Right renal pelvis (tissue), 4 donors: Measurements from ENCODE around the gene TTC33. TPM values are rescaled to one million over a fixed set of nuclear protein-coding genes. Genes with fewer than 3 reads are reported as not detected.

Source experiments
- DNase-seq, 4 donors: peaks; one replicate each; pipeline ENCODE4 v3.0.0-alpha.2; 2013; ENCODE audit warnings: low read depth in 4 of 4, low spot score in 3 of 4, missing footprints in 1 of 4
- polyA plus RNA-seq, 4 donors: library from polyadenylated mRNA; unstranded; fragments of 120-200 nt; gene quantifications; one replicate each; pipeline ENCODE4 v1.2.1, GENCODE V29; 2013; ENCODE audit not compliant: insufficient read length in 4 of 4

TTC33 gene
- polyA plus RNA-seq, 4 donors = 29.8 to 38.0 (median 36.3) TPM

DNA sequence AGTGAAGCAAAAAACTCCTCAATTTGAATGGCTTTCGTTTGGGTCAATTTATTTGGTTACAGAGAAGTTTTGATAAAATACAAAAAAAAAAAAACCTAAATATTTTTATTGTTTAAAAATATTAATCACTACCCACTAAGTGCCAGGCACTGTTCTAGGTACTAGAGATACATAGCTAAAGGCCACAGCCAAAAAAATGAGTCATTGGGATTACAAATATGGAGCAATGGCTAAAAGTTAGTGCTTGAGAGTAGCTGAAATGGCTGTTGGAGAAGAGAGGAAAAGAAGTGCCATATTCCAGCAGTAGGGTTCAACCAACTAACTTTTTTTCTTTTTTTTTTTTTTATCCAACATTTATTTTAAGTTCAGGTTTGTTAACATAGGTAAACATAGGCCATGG is 206.1 kb downstream of the TTC33 start:
- DNase-seq = no peak

DNA sequence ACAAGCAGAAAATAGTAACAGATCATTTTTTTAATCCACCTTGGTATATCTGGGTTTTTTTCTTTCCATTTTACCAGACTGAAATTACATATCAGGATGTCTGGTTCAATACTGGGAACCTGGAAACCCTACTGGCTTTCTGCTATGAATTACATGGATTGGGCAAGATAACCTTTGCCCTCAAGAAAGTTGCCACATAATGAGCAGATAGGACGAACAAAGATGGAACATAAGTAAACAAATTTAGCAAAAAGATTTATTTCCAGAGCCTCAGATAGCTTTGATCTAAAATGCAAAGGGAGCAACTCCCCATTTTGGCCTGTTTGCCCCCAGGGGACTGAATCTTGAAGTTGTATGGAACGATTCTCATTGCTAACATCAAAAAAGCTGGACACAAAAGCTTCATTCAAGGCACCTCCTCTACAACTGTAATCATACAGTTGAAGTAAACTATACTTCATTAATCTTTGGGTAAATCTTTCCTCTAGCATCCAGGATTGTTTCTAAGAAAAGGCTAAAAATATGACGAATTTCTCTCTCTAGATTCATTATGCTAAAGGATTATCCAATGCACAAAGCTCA is 207.7 kb downstream of the TTC33 start:
- no peak for DNase-seq

- DNase-seq = no peak
Observed at GRCh38 chr5:40547557-40547956, 208.2 kb downstream of the TTC33 start.

- DNase-seq = no peak
Observed at GRCh38 chr5:40540301-40540700, 215.5 kb downstream of the TTC33 start.

- DNase-seq = no peak
Observed at GRCh38 chr5:40524677-40525076, 231.1 kb downstream of the TTC33 start.

DNA sequence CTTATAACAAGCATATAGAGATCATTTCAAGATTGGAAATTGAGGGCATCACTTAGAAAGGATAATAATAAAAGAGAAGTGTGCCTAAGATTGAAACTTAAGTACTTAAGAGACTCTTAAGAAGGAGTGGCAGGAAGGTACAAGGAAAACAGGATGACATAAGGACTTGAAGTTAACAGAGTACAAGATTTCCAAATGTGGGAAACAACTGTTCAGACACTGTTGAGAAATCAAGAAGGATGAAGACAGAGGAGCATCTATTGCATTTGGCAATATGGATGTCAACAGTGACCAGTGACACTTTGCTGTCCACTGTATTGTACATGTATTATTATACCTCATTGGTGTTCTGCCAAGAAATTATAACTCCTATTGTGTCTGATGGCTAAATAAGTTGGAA is 233.8 kb downstream of the TTC33 start:
- DNase-seq = no peak

DNA sequence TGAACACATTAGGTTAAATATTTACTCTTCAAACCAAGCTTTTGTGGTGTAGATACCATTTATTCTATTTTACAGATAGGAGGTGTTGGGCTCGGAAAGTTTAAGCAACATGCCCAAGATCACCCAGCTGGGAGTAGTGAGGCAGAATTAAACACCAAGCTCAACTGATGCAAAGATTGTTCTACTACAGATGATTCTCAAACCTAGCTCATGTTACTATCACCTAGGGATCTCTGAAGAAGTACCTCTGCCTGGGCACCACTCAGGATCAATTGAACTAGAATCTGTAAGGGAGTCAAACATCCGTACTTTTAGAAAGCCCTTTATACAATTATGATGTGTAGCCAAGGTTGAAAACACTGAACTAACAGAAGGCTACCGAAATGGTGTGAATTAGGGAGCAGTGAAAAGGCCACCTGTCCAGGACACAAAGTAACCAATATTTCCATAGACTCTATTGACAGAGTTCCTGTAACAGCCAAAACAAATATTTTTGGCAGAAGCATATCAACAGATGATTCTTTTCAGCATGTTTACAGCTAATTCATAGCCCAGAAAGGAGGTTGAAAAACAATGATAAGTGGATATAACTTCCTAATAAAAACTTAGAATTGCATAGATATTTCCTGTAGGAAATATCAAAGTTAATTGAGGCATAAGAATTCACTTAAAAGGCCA is 234.5 kb downstream of the TTC33 start:
- DNase-seq = no peak

GRCh38 chr5:40518485-40518917 is 237.3 kb downstream of the TTC33 start:
- no peak for DNase-seq

GRCh38 chr5:40515476-40515875 is 240.3 kb downstream of the TTC33 start:
- DNase-seq = no peak

DNA sequence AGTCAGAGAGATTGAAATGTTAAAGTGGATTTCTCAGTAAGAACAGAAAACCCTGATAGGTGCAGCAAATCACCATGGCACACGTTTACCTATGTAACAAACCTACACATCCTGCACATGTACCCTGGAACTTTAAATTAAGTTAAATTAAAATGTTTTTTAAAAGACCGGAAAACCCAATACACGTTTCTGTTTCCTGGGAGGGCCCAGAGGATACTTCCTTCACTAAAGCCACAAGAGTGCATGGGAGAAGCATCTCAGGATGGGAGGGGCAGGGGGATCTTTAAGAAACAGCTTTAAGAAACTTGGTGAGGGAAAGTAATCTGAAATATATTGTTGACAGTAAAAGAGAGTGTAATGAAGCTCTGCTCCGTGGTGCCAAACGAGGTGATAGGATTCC is 240.8 kb downstream of the TTC33 start:
- no peak for DNase-seq

GRCh38 chr5:40511801-40512200 is 244.0 kb downstream of the TTC33 start:
- DNase-seq = no peak

GRCh38 chr5:40507095-40507494 is 248.7 kb downstream of the TTC33 start:
- no peak for DNase-seq

DNA sequence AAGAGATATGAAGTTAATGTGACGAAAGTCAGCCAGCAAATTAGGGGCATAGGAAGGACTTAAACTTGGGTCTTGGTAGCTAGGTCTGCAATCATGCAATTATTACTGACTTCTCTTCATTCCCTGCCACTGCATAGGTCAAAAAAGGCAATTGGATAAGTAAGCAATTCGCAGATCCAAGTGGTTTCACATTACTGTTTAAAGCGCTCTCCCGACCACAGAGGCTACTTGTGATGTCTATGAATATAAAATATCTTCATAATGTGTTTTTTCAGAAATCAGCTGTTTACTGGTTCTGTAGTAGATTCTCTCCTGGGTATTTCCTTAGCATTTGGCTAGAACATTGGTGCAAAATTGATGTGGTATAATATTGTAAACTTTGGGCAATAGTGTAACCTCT is 250.7 kb downstream of the TTC33 start:
- no peak for DNase-seq

- DNase-seq = no peak
Observed at GRCh38 chr5:40503439-40503838, 252.3 kb downstream of the TTC33 start.

DNA sequence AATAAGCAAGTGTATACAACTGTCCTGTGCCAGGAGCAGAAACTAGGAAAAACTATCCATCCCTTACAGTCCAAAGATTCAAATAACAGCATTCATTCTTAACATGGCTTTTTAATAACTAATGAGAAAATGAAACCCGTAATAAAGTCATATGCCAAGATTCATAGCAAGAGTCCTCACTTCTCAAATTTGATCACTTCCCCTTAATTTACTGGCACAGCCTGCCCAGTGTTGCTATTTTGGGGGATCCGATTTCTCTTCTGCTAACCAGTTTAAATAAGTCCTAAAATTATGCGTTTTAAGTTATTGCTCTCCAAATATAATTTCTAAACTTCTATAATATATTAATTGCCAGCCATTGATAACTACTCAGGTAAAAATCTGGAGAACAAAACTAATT is 253.0 kb downstream of the TTC33 start:
- no peak for DNase-seq

DNA sequence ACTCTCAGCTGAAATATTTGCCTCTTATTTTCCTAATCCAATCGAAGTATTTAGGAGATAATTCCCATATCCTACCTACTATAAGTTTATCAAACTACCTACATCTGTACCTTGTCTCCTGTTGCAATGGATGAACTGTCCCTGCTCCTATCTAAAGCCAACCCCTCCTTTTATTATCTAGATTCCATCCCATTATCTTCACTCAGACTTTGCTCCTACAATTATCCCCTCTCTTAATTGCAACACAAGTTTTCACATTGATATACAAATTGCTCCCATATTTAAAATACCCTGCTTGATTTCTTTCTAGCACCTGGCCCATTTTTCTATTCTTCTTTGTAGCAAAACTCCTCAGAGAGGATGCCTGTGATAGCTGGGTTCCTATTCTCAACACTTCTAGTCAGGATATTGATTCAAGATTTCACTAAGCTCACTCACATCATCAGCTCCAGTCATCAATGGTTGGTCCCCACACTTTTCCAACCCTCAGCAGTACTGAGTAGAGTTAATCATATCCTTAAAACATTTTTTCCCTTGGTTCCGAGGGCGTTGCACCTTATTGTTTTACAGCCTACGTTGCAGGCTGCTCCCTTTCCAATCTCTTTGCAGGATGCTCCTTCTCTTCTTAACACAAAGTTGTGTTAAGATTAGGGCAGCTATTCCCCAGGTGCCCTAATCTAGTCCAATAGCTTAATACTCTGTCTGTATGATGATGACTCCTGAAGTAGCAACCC is 253.9 kb downstream of the TTC33 start:
- no peak for DNase-seq

GRCh38 chr5:40499518-40500273 is 256.1 kb downstream of the TTC33 start:
- no peak for DNase-seq

- no peak for DNase-seq
Observed at GRCh38 chr5:40499007-40499406, 256.8 kb downstream of the TTC33 start.

DNA sequence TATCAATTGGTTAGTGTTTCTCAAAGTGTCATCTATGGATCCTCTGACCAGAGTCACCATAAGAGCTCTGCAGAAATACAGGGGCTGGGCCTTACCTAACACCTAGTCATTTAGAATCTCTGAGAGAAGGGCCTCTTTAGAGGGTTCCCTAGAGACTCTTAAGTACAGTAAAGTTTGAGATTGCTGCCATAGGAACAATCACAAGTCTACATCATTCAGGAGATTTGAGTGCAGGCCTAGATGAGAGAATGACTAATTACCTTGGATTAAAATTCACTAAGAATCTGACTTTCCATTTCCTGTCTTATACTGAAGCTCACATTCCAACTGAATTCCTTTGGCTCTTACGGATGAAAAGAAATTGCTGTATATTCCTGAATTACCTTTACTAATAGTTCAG is 258.2 kb downstream of the TTC33 start:
- DNase-seq = no peak

GRCh38 chr5:40495237-40495635 is 260.5 kb downstream of the TTC33 start:
- DNase-seq = no peak

GRCh38 chr5:40494631-40495236 is 261.0 kb downstream of the TTC33 start:
- DNase-seq = no peak
